ENCODE data around the gene PIRT.

GRCh38 chr17:10879190-10879836, 41.4 kb upstream of the PIRT start:
- TF ChIP-seq CTCF (IDR thresholded peaks at IDR 0.05) = no peak
- TF ChIP-seq POLR2A (IDR thresholded peaks at IDR 0.05) = no peak

All from vagina (tissue), 2 donors.